AG09309 (cell line): ENCODE measurements around the gene DPH3.

Source experiments
- DNase-seq: peaks from one replicate; pipeline ENCODE4 v3.0.0-alpha.2; 2010; ENCODE audit warnings: low read depth
- H3K4me3 ChIP-seq: 2 replicates; pipeline ENCODE4 v1.5.1; 2011; ENCODE audit warnings: mild to moderate bottlenecking, low read depth, low read length, moderate library complexity; ENCODE audit not compliant: control insufficient read depth
- TF ChIP-seq, protein P1 (sequence below): IDR thresholded peaks from 2 replicates; pipeline ENCODE4 v1.5.1; 2011; ENCODE audit warnings: mild to moderate bottlenecking, low read depth, low read length, inconsistent platforms; ENCODE audit not compliant: insufficient read depth, control insufficient read depth; ENCODE audit errors: missing control alignments

The DPH3 gene

DNA sequence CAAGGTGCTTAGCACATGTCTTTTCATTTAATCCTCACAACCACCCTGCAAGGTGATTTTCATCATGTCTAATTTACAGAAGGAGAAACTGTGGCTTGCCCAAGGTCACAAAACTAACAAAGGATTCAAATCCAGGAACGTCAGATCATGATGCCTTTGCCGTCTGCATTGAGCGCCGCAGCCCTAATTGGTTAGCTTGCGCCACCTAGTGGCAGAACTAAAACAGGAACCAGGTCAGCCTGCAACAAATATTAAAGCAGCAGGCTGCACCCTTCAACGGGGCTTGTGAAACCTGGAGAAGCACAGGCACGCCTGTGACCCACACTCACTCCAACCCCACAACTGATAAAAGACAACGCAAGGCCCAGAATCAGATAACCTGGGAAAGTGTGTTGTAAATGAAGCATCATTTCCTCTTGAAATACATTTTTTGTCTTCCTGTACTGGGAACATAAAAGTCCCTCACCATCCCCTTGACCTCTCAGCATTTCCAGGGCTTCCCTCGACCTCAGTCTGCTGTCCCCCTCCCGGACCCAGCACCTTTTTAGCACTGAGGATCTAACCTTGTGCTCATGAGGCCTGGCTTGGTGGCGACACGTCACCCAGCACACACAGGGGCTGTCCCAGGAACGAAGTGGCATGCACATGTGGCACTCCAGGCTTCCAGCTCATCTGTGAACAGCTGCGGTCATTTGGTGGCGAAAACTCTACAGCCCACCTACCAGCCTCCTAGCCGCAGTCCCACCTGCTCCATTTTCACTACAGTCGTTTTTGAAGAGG lies 17.3 kb downstream of the DPH3 start:
- peak; percentile 46 for DNase-seq
- TF ChIP-seq, protein P1, sequence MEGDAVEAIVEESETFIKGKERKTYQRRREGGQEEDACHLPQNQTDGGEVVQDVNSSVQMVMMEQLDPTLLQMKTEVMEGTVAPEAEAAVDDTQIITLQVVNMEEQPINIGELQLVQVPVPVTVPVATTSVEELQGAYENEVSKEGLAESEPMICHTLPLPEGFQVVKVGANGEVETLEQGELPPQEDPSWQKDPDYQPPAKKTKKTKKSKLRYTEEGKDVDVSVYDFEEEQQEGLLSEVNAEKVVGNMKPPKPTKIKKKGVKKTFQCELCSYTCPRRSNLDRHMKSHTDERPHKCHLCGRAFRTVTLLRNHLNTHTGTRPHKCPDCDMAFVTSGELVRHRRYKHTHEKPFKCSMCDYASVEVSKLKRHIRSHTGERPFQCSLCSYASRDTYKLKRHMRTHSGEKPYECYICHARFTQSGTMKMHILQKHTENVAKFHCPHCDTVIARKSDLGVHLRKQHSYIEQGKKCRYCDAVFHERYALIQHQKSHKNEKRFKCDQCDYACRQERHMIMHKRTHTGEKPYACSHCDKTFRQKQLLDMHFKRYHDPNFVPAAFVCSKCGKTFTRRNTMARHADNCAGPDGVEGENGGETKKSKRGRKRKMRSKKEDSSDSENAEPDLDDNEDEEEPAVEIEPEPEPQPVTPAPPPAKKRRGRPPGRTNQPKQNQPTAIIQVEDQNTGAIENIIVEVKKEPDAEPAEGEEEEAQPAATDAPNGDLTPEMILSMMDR = peak; percentile 92

DNA sequence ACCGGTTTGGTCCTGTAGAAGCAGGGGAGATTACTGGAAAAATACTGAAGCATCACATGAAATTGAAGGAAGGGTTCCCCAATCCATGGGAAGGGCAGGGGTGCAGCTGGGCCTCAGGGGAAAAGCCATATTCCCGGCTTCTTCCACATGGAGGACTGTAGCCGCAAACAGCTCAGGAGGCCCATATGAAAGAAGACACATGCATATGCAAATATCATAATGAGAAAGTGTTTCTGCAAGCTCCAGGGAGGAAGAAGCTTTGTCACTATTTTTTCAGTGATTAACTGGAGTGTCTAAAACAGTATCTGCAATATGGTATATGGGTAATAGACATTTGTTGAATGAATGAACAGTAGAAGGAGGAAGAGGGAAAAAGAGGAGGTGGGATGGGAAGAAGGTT lies 19.1 kb downstream of the DPH3 start:
- H3K4me3 ChIP-seq = no peak overlapping the region
- DNase-seq = no peak
- TF ChIP-seq, protein P1 = no peak

More for the DNA sequence above, 17.3 kb downstream of the DPH3 start:
- H3K4me3 ChIP-seq = no peak overlapping the region

DNA sequence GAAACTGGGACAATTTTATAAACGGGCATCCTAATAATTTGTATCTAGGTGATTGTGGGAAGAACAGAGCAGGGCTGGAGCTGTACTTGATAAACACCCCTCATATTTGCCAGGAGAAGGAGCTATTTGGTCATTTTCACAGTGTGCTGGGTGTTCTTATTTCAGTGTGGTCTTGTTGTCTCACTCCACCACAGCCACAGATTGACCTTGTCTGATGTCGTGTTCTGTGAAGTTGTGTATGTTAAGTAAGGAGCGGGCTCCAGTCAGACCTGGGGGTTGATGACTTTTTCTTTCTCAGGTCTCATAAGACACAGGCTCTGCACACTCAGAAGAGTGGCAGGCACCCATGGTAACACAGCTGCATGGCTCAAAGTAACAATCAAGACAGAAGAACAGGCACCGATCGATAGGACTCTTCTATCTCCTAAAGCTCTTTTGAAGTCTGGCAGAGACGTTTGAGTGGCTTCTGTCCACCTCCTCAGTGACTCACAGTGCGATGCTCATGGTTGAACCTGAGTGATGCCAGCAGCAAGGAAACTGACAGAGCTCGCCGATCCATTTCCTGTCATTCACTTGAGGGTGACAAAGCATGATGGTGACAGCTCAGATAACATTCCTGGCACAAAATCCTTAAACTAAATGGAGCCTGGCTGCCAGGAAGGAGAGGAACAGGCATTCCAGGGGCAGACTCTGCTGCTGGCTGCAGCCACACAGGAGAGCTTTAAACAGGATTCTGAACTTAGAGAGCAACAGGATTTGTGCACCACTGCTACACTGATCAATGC lies 20.8 kb downstream of the DPH3 start:
- TF ChIP-seq, protein P1 = no peak
- DNase-seq = no peak
- no peak overlapping the region for H3K4me3 ChIP-seq

DNA sequence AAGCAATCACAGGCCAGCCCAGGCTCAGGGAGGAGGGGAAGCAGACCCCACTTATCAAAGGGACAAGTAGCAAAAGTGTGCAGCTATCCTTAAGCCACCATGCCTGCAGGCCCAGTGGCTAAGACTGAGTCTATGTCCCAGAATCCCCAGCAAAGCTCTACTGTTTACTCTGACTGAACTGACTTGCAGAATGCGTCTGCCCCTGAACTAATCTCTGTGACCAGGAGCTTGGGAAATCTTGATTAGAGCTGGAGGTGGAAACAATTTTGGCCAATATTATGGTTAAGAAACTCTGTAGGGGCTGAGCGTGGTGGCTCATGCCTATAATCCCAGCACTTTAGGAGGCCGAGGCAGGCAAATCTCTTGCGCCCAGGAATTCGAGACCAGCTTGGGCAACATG lies 22.6 kb downstream of the DPH3 start:
- H3K4me3 ChIP-seq = no peak overlapping the region
- TF ChIP-seq, protein P1 = no peak
- no peak for DNase-seq

DNA sequence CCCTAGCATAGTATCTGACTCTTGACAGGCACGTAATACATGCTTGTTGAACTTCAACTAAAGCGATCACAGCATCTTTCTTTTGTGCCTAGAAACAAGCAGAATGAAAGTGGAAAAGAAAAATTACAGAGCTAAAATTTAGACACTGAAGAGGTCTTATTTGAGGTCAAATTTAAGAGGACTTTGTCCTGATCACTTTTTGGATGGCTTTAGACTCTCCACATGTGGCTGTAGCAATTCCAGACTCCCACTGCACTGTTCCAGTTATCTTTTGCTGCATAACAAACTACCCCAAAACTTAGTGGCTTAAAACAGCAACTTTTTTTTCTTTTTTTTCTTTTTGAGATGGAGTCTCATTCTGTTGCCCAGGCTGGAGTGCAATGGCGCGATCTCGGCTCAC lies 23.5 kb downstream of the DPH3 start:
- TF ChIP-seq, protein P1 = no peak
- H3K4me3 ChIP-seq = no peak overlapping the region
- no peak for DNase-seq

DNA sequence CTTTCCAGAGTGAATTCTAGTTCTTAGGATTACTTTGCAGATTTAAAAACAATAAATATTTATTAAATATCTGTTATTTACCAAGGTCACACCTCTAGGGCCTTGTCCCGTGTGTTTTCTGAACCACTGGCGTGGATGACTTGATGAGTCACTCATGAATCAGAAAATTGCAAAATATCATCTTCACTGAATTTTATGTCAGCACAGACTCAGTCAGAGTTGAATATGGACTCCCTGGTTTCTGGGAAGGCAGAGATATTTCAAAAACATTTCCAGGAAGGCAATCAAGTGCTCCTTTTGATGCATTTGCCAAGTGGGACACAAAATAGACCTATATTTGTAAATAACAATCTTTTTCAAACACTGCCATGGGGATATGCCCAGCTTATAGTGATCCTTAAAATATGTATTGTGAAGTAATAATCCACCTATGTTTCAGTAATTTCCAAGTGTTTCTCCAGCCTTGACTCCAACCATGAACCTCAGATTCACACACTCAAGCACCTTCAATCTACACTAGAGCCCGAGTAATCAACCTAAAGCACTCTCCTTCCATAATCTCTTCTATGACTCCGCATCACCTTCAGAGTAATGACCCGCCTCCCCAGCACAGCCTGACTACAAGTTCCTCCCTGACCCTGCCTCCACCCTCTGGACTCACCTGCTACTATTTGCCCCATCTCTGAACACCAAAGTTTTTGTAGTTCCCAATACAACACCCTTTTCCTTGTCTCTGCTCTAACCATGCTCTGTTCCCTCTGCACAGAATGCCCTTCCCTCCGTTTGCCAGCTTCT lies 24.3 kb downstream of the DPH3 start:
- DNase-seq = peak; percentile 42
- H3K4me3 ChIP-seq = no peak overlapping the region
- TF ChIP-seq, protein P1 = no peak
